HEK293 (cell line): ENCODE measurements around the gene QRICH2.

ENCODE experiments used
- MYNN ChIP-seq: fragments of 450-650 bp; formaldehyde crosslinking; IDR thresholded peaks from 2 replicates; pipeline ENCODE4 v1.5.1; 2016; ENCODE audit warnings: missing biosample characterization, missing genetic modification characterization, borderline replicate concordance
- TRIM28 ChIP-seq: IDR thresholded peaks from 2 replicates; pipeline ENCODE4 v1.6.1; 2011; ENCODE audit warnings: low read length, control low read depth, borderline replicate concordance
- ZNF132 ChIP-seq: fragments of 450-650 bp; formaldehyde crosslinking; IDR thresholded peaks from 2 replicates; pipeline ENCODE4 v1.5.1; 2017; ENCODE audit warnings: missing biosample characterization, missing genetic modification characterization, borderline replicate concordance
- ZNF639 ChIP-seq: fragments of 450-650 bp; formaldehyde crosslinking; IDR thresholded peaks from 2 replicates; pipeline ENCODE4 v1.5.1; 2016; ENCODE audit warnings: missing biosample characterization, missing genetic modification characterization
- ZNF776 ChIP-seq: fragments of 450-650 bp; formaldehyde crosslinking; IDR thresholded peaks from 2 replicates; pipeline ENCODE4 v1.5.0; 2017; ENCODE audit warnings: missing biosample characterization, missing genetic modification characterization, borderline replicate concordance
- ZNF777 ChIP-seq: fragments of 450-650 bp; formaldehyde crosslinking; IDR thresholded peaks from 2 replicates; pipeline ENCODE4 v1.5.1; 2017; ENCODE audit warnings: missing biosample characterization, missing genetic modification characterization, borderline replicate concordance
- TF ChIP-seq, protein P1 (sequence below): fragments of 450-650 bp; IDR thresholded peaks from 2 replicates; pipeline ENCODE4 v1.5.1; 2018; ENCODE audit warnings: missing biosample characterization, missing genetic modification characterization
- TF ChIP-seq, protein P2 (sequence below): fragments of 450-650 bp; formaldehyde crosslinking; IDR thresholded peaks from 2 replicates; pipeline ENCODE4 v1.5.1; 2016; ENCODE audit warnings: missing biosample characterization, missing genetic modification characterization
- TF ChIP-seq, protein P3 (sequence below): sonication (generic); formaldehyde crosslinking; IDR thresholded peaks from 2 replicates; pipeline ENCODE4 v1.8.1; 2022; ENCODE audit warnings: mild to moderate bottlenecking, moderate library complexity, missing genetic modification reagents

- TF ChIP-seq, protein P1, sequence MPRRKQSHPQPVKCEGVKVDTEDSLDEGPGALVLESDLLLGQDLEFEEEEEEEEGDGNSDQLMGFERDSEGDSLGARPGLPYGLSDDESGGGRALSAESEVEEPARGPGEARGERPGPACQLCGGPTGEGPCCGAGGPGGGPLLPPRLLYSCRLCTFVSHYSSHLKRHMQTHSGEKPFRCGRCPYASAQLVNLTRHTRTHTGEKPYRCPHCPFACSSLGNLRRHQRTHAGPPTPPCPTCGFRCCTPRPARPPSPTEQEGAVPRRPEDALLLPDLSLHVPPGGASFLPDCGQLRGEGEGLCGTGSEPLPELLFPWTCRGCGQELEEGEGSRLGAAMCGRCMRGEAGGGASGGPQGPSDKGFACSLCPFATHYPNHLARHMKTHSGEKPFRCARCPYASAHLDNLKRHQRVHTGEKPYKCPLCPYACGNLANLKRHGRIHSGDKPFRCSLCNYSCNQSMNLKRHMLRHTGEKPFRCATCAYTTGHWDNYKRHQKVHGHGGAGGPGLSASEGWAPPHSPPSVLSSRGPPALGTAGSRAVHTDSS, result no peak
- TF ChIP-seq, protein P2, sequence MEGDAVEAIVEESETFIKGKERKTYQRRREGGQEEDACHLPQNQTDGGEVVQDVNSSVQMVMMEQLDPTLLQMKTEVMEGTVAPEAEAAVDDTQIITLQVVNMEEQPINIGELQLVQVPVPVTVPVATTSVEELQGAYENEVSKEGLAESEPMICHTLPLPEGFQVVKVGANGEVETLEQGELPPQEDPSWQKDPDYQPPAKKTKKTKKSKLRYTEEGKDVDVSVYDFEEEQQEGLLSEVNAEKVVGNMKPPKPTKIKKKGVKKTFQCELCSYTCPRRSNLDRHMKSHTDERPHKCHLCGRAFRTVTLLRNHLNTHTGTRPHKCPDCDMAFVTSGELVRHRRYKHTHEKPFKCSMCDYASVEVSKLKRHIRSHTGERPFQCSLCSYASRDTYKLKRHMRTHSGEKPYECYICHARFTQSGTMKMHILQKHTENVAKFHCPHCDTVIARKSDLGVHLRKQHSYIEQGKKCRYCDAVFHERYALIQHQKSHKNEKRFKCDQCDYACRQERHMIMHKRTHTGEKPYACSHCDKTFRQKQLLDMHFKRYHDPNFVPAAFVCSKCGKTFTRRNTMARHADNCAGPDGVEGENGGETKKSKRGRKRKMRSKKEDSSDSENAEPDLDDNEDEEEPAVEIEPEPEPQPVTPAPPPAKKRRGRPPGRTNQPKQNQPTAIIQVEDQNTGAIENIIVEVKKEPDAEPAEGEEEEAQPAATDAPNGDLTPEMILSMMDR, result no peak
- TF ChIP-seq, protein P3, sequence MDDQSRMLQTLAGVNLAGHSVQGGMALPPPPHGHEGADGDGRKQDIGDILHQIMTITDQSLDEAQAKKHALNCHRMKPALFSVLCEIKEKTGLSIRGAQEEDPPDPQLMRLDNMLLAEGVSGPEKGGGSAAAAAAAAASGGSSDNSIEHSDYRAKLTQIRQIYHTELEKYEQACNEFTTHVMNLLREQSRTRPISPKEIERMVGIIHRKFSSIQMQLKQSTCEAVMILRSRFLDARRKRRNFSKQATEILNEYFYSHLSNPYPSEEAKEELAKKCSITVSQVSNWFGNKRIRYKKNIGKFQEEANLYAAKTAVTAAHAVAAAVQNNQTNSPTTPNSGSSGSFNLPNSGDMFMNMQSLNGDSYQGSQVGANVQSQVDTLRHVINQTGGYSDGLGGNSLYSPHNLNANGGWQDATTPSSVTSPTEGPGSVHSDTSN (CRISPR knock-in tag), result no peak
- no peak for TF ChIP-seq TRIM28
- TF ChIP-seq ZNF776, result no peak
- no peak for TF ChIP-seq MYNN (tag by site-specific recombination)
- no peak for TF ChIP-seq ZNF777 (tag by site-specific recombination)
- TF ChIP-seq ZNF132 (tag by site-specific recombination), result no peak
- no peak for TF ChIP-seq ZNF639 (tag by site-specific recombination)
These were observed 1.4 kb upstream of the QRICH2 start for GRCh38 chr17:76309461-76309860.
